Fibroblast of lung (primary cell): ENCODE measurements around the gene PLEKHA5. TPM values are rescaled to one million over a fixed set of nuclear protein-coding genes. Genes with fewer than 3 reads are reported as not detected.
A peak's percentile ranks its signal among the peaks of the same experiment; 100 is the strongest.

ENCODE experiments used
- DNase-seq, 2 donors: peaks; one replicate each; pipeline versions ENCODE4 v3.0.0 to v3.0.0-alpha.2; 2010; ENCODE audit warnings: low read depth in 2 of 2
- H2AFZ ChIP-seq: 2 replicates; pipeline ENCODE4 v1.5.1; 2012; ENCODE audit warnings: low read length, control low read depth, inconsistent platforms
- H3K27ac ChIP-seq: 2 replicates; pipeline ENCODE4 v1.5.1; 2011; ENCODE audit warnings: low read length, control low read depth; ENCODE audit not compliant: insufficient read depth
- H3K27me3 ChIP-seq: 2 replicates; pipeline ENCODE4 v1.5.1; 2011; ENCODE audit warnings: mild to moderate bottlenecking, low read length; ENCODE audit not compliant: control insufficient read depth, insufficient read depth
- H3K36me3 ChIP-seq: 2 replicates; pipeline ENCODE4 v1.5.1; 2011; ENCODE audit warnings: low read length; ENCODE audit not compliant: control insufficient read depth, insufficient read depth
- H3K4me1 ChIP-seq: 2 replicates; pipeline ENCODE4 v1.5.1; 2011; ENCODE audit warnings: low read length; ENCODE audit not compliant: control insufficient read depth, insufficient read depth; ENCODE audit errors: extremely low read depth
- H3K4me2 ChIP-seq: 2 replicates; pipeline ENCODE4 v1.5.1; 2011; ENCODE audit warnings: low read length, control low read depth; ENCODE audit not compliant: insufficient read depth; ENCODE audit errors: extremely low read depth
- H3K4me3 ChIP-seq, 4 experiments: fragments of 200-600 bp in 1 of 4; sonication (generic) in 1 of 4; replicated peaks in 1 of 4; 2 replicates each; pipeline ENCODE4 v1.5.1; 2011 to 2016; ENCODE audit warnings: low read length in 4 of 4, low read depth in 3 of 4, mild to moderate bottlenecking in 3 of 4, control low read depth in 2 of 4, inconsistent platforms in 1 of 4, mixed read lengths in 1 of 4; ENCODE audit not compliant: insufficient read depth in 1 of 4; ENCODE audit errors: control extremely low read depth in 1 of 4
- H3K79me2 ChIP-seq: 2 replicates; pipeline ENCODE4 v1.5.1; 2012; ENCODE audit warnings: mild to moderate bottlenecking, low read length, inconsistent platforms; ENCODE audit not compliant: control insufficient read depth, insufficient read depth
- H3K9ac ChIP-seq: 2 replicates; pipeline ENCODE4 v1.5.1; 2011; ENCODE audit warnings: mild to moderate bottlenecking, low read length, control low read depth; ENCODE audit not compliant: insufficient read depth
- H3K9me3 ChIP-seq: 2 replicates; pipeline ENCODE4 v1.5.1; 2012; ENCODE audit warnings: low read depth, low read length; ENCODE audit not compliant: control insufficient read depth, insufficient read depth
- H4K20me1 ChIP-seq: 2 replicates; pipeline ENCODE4 v1.5.1; 2011; ENCODE audit warnings: low read length; ENCODE audit not compliant: control insufficient read depth, insufficient read depth; ENCODE audit errors: extremely low read depth
- EZH2 ChIP-seq: IDR thresholded peaks from 2 replicates; pipeline ENCODE4 v1.5.1; 2012; ENCODE audit warnings: low read length, control low read depth, mild to moderate bottlenecking; ENCODE audit errors: missing control alignments
- polyA plus RNA-seq, 2 donors: library from polyadenylated mRNA; depleted of rRNA in 1 of 2; stranded (reverse) in 1 of 2; unstranded in 1 of 2; fragments of >200 nt; gene quantifications; 2 replicates each; pipeline ENCODE4 v1.2.1, GENCODE V29; 2011 to 2012; ENCODE audit warnings: missing spikeins in 1 of 2
- total RNA-seq: library from RNA; depleted of rRNA; stranded (reverse); fragments of >200 nt; gene quantifications from 2 replicates; pipeline ENCODE4 v1.2.1, GENCODE V29; 2014
- TF ChIP-seq, protein P1 (sequence below), 2 donors: IDR thresholded peaks in 1 of 2; conservative IDR thresholded peaks in 1 of 2; 1 replicate in 1 of 2; 2 replicates in 1 of 2; pipeline ENCODE4 v1.5.1; 2011 to 2012; ENCODE audit warnings: low read length in 2 of 2, control low read depth in 1 of 2, inconsistent platforms in 1 of 2, low read depth in 1 of 2, mild to moderate bottlenecking in 1 of 2

PLEKHA5 gene
- total and polyA plus RNA-seq, 2 donors (not counting 1 experiment from before 2014, with no cell fraction given), result 15.5 to 50.4 TPM

DNA sequence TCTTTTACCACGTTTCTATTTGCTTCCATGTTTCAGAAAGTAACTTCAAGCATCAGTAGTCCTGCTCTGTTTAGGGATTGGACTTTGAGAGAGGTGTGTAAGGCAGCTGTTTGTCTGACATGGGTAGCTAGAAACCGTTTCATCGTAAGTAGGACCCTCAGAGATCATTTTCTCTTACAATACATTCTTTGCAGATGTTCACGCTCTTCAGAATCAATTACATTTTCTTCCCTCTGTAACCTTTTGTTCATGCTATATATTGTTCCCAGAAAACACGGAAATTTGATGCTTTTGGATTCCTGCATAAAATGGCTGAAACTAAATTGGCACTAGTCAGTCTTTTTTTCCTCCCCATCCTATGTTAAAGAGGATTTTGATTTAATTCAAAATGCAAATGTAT lies 247.2 kb downstream of the PLEKHA5 start:
- Histone ChIP-seq H3K36me3 (no peaks in the 10 kb centered on the region), H3K9ac (no peak overlapping the region), H3K9me3 (no peaks in the 10 kb centered on the region), H3K79me2 (no peaks in the 10 kb centered on the region), H3K4me2 (no peak overlapping the region), H2AFZ (no peak overlapping the region), H4K20me1 (no peaks in the 10 kb centered on the region), H3K27me3 (no peaks in the 10 kb centered on the region), H3K4me3 (no peak overlapping the region), H3K27ac (no peak overlapping the region), H3K4me1 (no peaks in the 10 kb centered on the region)
- TF ChIP-seq, protein P1, sequence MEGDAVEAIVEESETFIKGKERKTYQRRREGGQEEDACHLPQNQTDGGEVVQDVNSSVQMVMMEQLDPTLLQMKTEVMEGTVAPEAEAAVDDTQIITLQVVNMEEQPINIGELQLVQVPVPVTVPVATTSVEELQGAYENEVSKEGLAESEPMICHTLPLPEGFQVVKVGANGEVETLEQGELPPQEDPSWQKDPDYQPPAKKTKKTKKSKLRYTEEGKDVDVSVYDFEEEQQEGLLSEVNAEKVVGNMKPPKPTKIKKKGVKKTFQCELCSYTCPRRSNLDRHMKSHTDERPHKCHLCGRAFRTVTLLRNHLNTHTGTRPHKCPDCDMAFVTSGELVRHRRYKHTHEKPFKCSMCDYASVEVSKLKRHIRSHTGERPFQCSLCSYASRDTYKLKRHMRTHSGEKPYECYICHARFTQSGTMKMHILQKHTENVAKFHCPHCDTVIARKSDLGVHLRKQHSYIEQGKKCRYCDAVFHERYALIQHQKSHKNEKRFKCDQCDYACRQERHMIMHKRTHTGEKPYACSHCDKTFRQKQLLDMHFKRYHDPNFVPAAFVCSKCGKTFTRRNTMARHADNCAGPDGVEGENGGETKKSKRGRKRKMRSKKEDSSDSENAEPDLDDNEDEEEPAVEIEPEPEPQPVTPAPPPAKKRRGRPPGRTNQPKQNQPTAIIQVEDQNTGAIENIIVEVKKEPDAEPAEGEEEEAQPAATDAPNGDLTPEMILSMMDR (conservative IDR thresholded peaks at IDR 0.05 in 1 of 2, IDR thresholded peaks at IDR 0.05 in 1 of 2; ENCODE audit: low read depth in 1 of 2, low read length in 2 of 2), result no peak
- TF ChIP-seq EZH2, result no peak
- DNase-seq, result no peak

DNA sequence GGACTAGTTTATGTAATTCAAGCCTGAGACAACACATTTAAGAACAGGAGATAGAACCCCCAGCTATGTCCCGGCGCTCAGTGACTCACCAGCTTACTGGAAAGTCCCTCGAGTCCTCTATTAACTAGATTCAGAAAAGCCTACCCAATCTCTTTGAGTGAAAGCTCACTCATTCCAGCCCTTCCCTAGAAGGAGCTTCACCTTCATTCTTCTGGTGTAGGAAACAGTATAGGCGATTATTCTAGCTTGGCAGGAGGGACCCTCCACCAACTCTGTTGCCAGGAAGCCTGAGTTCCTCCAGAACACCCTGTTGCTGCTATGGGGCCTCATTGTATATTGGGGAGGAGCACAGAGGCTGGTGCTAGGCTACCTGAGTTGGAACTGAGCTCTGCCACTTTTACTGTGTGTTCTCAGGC lies 252.6 kb downstream of the PLEKHA5 start:
- Histone ChIP-seq H3K9me3 (no peaks in the 10 kb centered on the region), H3K4me3 (no peak overlapping the region), H3K9ac (no peak overlapping the region), H2AFZ (no peak overlapping the region), H3K4me2 (no peak overlapping the region), H4K20me1 (no peaks in the 10 kb centered on the region), H3K27me3 (no peaks in the 10 kb centered on the region), H3K4me1 (no peaks in the 10 kb centered on the region), H3K27ac (no peak overlapping the region), H3K79me2 (no peaks in the 10 kb centered on the region), H3K36me3 (no peaks in the 10 kb centered on the region)
- peak; percentile 62 to 92 for DNase-seq
- TF ChIP-seq, protein P1 (conservative IDR thresholded peaks at IDR 0.05 in 1 of 2, IDR thresholded peaks at IDR 0.05 in 1 of 2; ENCODE audit: low read depth in 1 of 2, low read length in 2 of 2), result no peak
- TF ChIP-seq EZH2, result no peak

DNA sequence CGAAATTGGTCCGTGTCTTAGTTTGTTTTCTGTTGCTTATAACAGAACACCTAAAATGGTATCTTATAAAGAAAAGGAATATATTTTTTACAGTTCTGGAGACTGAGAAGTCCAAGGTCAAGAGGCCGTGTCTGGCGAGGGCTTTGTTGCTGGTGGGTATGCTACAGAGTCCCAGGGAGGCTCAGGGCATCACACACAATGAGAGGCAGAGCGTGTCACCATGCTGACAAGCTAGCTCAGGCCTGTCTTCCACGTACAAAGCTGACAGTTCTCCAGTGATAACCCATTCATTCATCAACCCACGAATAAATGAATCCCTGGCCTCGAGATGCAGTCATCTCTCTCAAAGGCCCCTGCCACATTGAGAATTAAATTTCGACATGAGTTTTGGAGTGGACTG lies 253.0 kb downstream of the PLEKHA5 start:
- Histone ChIP-seq H2AFZ (no peak overlapping the region), H3K27ac (no peak overlapping the region), H3K4me3 (no peak overlapping the region), H3K9me3 (no peaks in the 10 kb centered on the region), H3K4me1 (no peaks in the 10 kb centered on the region), H3K4me2 (no peak overlapping the region), H3K36me3 (no peaks in the 10 kb centered on the region), H3K9ac (no peak overlapping the region), H3K27me3 (no peaks in the 10 kb centered on the region), H4K20me1 (no peaks in the 10 kb centered on the region), H3K79me2 (no peaks in the 10 kb centered on the region)
- TF ChIP-seq EZH2, result no peak
- TF ChIP-seq, protein P1 (conservative IDR thresholded peaks at IDR 0.05 in 1 of 2, IDR thresholded peaks at IDR 0.05 in 1 of 2; ENCODE audit: low read depth in 1 of 2, low read length in 2 of 2), result no peak
- no peak for DNase-seq
